ENCODE measurements around the gene CCNA2. TPM values are rescaled to one million over a fixed set of nuclear protein-coding genes. Genes with fewer than 3 reads are reported as not detected.

CCNA2 gene
- total and polyA plus RNA-seq, 8 donors, result 2.0 to 14.2 (median 6.4) TPM; not detected in 1

DNA sequence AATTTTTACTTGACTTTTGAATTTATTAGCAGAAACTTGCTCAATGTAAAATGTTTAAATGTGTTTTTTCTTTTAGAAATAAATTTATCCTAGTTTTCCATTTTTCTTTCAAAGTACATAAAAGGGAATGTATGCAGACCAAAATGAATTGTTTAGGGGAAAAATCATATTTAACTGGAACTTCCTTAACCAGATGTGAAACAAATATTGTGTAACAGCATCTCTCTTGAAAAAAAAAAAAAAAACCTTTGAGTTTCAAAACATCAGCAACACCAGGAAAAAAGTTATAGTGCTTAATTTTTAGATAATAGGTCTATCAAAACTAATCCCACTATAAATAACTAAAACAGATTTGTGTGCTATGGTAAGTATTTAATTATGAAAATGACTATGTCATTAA is 14.5 kb upstream of the CCNA2 start:
- peaks cover 6 to 84% (median 75%) of the 10 kb centered on the region in 4 donors for H3K36me3 ChIP-seq
- H3K9me3 ChIP-seq, result no peaks in the 10 kb centered on the region
- H3K27ac ChIP-seq, result no peak overlapping the region
- DNase-seq, result no peak
- intact Hi-C loops (cut with DNase I; ENCODE audit: low total_unique reads), result no loop called here
- H3K27me3 ChIP-seq, result no peaks in the 10 kb centered on the region
- TF ChIP-seq CTCF (IDR thresholded peaks at IDR 0.05), result no peak
- no peak for TF ChIP-seq POLR2AphosphoS5 (IDR thresholded peaks at IDR 0.05)
- TF ChIP-seq POLR2A (IDR thresholded peaks at IDR 0.05), result no peak
- TF ChIP-seq EP300 (IDR thresholded peaks at IDR 0.05), result no peak
- H3K4me3 ChIP-seq, result no peak overlapping the region
- no peaks in the 10 kb centered on the region for H3K4me1 ChIP-seq

- H3K36me3 ChIP-seq, result peaks cover 0 to 70% (median 67%) of the 10 kb centered on the region in 4 donors
- intact Hi-C loops (cut with DNase I; ENCODE audit: low total_unique reads), result no loop called here
Measured at GRCh38 chr4:121829511-121829910, 5.8 kb upstream of the CCNA2 start.

GRCh38 chr4:121827853-121828252 is 4.2 kb upstream of the CCNA2 start:
- Histone ChIP-seq H3K4me3 (no peak overlapping the region), H3K27ac (no peak overlapping the region), H3K4me1 (peaks cover 7 to 17% (median 12%) of the 10 kb centered on the region in 4 donors), H3K36me3 (peaks cover 0 to 55% (median 53%) of the 10 kb centered on the region in 4 donors), H3K9me3 (no peaks in the 10 kb centered on the region), H3K27me3 (no peaks in the 10 kb centered on the region)
- no peak for DNase-seq
- 92 to 98% (median 94%) methylated on average over 1 of the region's 1 CpG for WGBS, 5 donors
- TF ChIP-seq POLR2A (IDR thresholded peaks at IDR 0.05), result no peak
- TF ChIP-seq POLR2AphosphoS5 (IDR thresholded peaks at IDR 0.05), result no peak
- no peak for TF ChIP-seq CTCF (IDR thresholded peaks at IDR 0.05)
- TF ChIP-seq EP300 (IDR thresholded peaks at IDR 0.05), result no peak
- intact Hi-C loops (cut with DNase I; ENCODE audit: low total_unique reads), result no loop called here

More at GRCh38 chr4:121829511-121829910, 5.8 kb upstream of the CCNA2 start:
- TF ChIP-seq POLR2AphosphoS5 (IDR thresholded peaks at IDR 0.05), result no peak
- no peak for TF ChIP-seq EP300 (IDR thresholded peaks at IDR 0.05)
- TF ChIP-seq CTCF (IDR thresholded peaks at IDR 0.05), result no peak
- TF ChIP-seq POLR2A (IDR thresholded peaks at IDR 0.05), result no peak
- H3K4me1 ChIP-seq, result peaks cover 0 to 6% (median 3%) of the 10 kb centered on the region in 4 donors
- no peaks in the 10 kb centered on the region for H3K27me3 ChIP-seq
- no peak for DNase-seq
- no peak overlapping the region for H3K27ac ChIP-seq
- H3K9me3 ChIP-seq, result no peaks in the 10 kb centered on the region
- H3K4me3 ChIP-seq, result no peak overlapping the region
- WGBS, 5 donors, result 77 to 98% (median 93%) methylated on average over 5 of the region's 5 CpGs

GRCh38 chr4:121824950-121825349 is 1.3 kb upstream of the CCNA2 start:
- Histone ChIP-seq H3K9me3 (no peaks in the 10 kb centered on the region), H3K4me1 (peaks cover 9 to 33% (median 16%) of the 10 kb centered on the region in 4 donors), H3K36me3 (peaks cover 0 to 39% (median 26%) of the 10 kb centered on the region in 4 donors), H3K27ac (no peak overlapping the region), H3K27me3 (no peaks in the 10 kb centered on the region), H3K4me3 (no peak overlapping the region)
- peak in 1 of 2 donors; percentile 11 for DNase-seq
- intact Hi-C loops (cut with DNase I; ENCODE audit: low total_unique reads), result no loop called here
- TF ChIP-seq POLR2A (IDR thresholded peaks at IDR 0.05), result no peak
- no peak for TF ChIP-seq EP300 (IDR thresholded peaks at IDR 0.05)
- TF ChIP-seq CTCF (IDR thresholded peaks at IDR 0.05), result no peak
- TF ChIP-seq POLR2AphosphoS5 (IDR thresholded peaks at IDR 0.05), result no peak
- 45 to 66% (median 57%) methylated on average over 2 of the region's 2 CpGs for WGBS, 5 donors
